Measurements from ENCODE around the gene LRRC32.

- TF ChIP-seq EZH2 (IDR thresholded peaks at IDR 0.05; ENCODE audit: low read length, missing control alignments) = no peak
- TF ChIP-seq, protein P1, sequence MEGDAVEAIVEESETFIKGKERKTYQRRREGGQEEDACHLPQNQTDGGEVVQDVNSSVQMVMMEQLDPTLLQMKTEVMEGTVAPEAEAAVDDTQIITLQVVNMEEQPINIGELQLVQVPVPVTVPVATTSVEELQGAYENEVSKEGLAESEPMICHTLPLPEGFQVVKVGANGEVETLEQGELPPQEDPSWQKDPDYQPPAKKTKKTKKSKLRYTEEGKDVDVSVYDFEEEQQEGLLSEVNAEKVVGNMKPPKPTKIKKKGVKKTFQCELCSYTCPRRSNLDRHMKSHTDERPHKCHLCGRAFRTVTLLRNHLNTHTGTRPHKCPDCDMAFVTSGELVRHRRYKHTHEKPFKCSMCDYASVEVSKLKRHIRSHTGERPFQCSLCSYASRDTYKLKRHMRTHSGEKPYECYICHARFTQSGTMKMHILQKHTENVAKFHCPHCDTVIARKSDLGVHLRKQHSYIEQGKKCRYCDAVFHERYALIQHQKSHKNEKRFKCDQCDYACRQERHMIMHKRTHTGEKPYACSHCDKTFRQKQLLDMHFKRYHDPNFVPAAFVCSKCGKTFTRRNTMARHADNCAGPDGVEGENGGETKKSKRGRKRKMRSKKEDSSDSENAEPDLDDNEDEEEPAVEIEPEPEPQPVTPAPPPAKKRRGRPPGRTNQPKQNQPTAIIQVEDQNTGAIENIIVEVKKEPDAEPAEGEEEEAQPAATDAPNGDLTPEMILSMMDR (conservative IDR thresholded peaks at IDR 0.05 in 1 of 2, IDR thresholded peaks at IDR 0.05 in 1 of 2; ENCODE audit: low read depth in 1 of 2, low read length in 2 of 2) = no peak
Observed at GRCh38 chr11:76713499-76713898, 43.0 kb upstream of the LRRC32 start.
